ENCODE measurements around the gene FAM222B.

DNA sequence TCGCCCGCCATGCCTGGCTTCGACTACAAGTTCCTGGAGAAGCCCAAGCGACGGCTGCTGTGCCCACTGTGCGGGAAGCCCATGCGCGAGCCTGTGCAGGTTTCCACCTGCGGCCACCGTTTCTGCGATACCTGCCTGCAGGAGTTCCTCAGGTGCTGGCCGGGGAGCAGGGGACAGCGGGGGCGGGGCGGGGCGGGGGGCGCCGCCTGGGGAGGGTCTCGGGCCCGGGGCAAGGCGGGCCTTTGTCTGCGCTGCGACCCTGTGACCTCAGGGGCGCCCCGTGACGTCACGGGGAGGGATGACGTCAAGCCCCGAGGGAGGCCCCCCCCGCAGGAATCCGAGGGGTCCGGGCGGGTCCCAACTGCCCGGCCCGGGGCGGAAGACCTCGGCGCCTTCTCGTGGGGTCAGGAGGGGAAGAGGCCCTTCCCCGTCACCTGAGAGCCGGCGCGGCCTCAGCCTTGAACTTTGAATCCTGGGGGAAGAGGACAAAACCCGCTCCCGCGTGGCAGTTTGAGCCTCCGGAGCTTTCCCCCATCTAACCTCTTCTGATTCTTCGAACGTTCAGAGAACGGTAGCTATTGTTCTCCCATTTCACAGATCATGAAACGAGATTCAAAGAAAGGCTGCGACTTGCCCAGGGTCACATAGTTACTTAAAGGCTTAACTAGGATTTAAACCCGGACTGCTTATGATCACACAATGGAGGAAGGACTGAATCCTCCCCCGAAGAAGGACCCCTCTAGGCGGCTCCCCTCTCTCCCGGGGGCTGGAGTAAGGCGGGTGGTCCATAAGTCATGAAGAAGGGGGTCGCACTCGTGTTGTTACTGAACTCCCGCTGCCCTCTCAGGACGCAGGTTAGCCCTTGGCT, 98.3 kb downstream of the FAM222B start:
- no peak for TF ChIP-seq CTCF (IDR thresholded peaks at IDR 0.05)
- TF ChIP-seq EZH2 (IDR thresholded peaks at IDR 0.05; ENCODE audit: borderline replicate concordance, insufficient read depth, low read depth, low read length, poor library complexity, severe bottlenecking): no peak
